Gastroesophageal sphincter (tissue), 3 donors: Measurements from ENCODE around the gene TNIP1.

Source experiments
- EP300 ChIP-seq: sonication (generic); formaldehyde crosslinking; IDR thresholded peaks from one replicate; pipeline ENCODE4 v1.6.1; 2017; ENCODE audit warnings: antibody characterized with exemption, mild to moderate bottlenecking
- POLR2AphosphoS5 ChIP-seq: sonication (generic); formaldehyde crosslinking; IDR thresholded peaks from one replicate; pipeline ENCODE4 v1.6.1; 2017; ENCODE audit warnings: antibody characterized with exemption
- TF ChIP-seq, protein P1 (sequence below), 4 experiments: fragments of 200-600 bp in 2 of 4; fragments of 450-650 bp in 2 of 4; sonication (generic) in 1 of 4; IDR thresholded peaks; one replicate each; pipeline ENCODE4 v1.5.1; 2017 to 2019; ENCODE audit warnings: antibody characterized with exemption in 4 of 4, mild to moderate bottlenecking in 2 of 4, moderate library complexity in 2 of 4

DNA sequence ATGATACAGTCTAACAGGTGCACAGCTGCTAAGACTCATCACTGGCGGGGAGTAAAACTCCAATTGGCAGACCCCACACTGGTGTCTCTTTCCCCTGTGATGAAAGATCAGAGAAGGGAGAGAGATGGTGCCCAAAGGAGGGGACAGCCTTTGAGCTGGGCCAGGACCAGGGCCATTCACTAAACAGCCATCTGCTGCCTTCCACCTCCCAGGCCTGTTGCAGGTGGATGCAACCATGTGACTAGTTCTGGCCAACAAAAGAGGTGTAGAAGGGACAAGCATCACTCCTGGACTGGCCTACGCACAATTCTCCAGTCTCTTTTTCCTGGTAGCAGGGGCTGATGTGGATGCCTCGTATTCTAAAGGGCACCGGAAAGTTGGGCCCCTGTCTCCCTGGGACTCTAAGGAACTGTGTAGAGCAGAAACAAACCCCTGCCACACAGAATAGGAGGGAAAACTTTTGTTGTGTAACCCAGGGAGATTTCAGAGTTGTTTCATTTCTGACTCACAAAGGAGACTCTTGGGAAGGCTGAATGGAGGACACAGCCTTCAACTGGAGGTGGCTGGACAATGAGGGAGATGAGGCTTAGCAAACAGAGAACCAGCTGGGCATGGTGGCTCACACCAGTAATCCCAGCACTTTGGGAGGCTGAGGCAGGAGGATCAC, 26.9 kb downstream of the TNIP1 start:
- TF ChIP-seq, protein P1, sequence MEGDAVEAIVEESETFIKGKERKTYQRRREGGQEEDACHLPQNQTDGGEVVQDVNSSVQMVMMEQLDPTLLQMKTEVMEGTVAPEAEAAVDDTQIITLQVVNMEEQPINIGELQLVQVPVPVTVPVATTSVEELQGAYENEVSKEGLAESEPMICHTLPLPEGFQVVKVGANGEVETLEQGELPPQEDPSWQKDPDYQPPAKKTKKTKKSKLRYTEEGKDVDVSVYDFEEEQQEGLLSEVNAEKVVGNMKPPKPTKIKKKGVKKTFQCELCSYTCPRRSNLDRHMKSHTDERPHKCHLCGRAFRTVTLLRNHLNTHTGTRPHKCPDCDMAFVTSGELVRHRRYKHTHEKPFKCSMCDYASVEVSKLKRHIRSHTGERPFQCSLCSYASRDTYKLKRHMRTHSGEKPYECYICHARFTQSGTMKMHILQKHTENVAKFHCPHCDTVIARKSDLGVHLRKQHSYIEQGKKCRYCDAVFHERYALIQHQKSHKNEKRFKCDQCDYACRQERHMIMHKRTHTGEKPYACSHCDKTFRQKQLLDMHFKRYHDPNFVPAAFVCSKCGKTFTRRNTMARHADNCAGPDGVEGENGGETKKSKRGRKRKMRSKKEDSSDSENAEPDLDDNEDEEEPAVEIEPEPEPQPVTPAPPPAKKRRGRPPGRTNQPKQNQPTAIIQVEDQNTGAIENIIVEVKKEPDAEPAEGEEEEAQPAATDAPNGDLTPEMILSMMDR (IDR thresholded peaks at IDR 0.05): no peak
- TF ChIP-seq POLR2AphosphoS5 (no peak), EP300 (no peak)
